CD14-positive monocyte (primary cell): Measurements from ENCODE around the gene RCOR1. TPM values are rescaled to one million over a fixed set of nuclear protein-coding genes. Genes with fewer than 3 reads are reported as not detected.

Experiments used
- DNase-seq, 3 donors: peaks; one replicate each; pipeline ENCODE4 v3.0.0-alpha.2; 2011 to 2022
- H2AFZ ChIP-seq: 2 replicates; pipeline ENCODE4 v1.6.0; 2012; ENCODE audit warnings: mild to moderate bottlenecking, low read depth, low read length, inconsistent platforms; ENCODE audit not compliant: insufficient read depth, poor library complexity, severe bottlenecking
- H3K27ac ChIP-seq, 2 donors: 1 replicate in 1 of 2; 2 replicates in 1 of 2; pipeline ENCODE4 v1.5.1; 2012 to 2013; ENCODE audit warnings: low read length in 2 of 2, control low read depth in 1 of 2, inconsistent platforms in 1 of 2, low read depth in 1 of 2, mild to moderate bottlenecking in 1 of 2
- H3K27me3 ChIP-seq, 2 donors: one replicate each; pipeline versions ENCODE4 v1.6.0 to v1.6.1; 2011 to 2013; ENCODE audit warnings: low read length in 2 of 2; ENCODE audit not compliant: control insufficient read depth in 2 of 2, insufficient read depth in 2 of 2
- H3K36me3 ChIP-seq, 2 donors: replicated peaks in 1 of 2; 1 replicate in 1 of 2; 2 replicates in 1 of 2; pipeline versions ENCODE4 v1.5.1 to v1.6.1; 2012 to 2013; ENCODE audit warnings: low read length in 2 of 2, control low read depth in 1 of 2, inconsistent platforms in 1 of 2, mild to moderate bottlenecking in 1 of 2; ENCODE audit not compliant: insufficient read depth in 2 of 2, control insufficient read depth in 1 of 2
- H3K4me1 ChIP-seq, 2 donors: 1 replicate in 1 of 2; 2 replicates in 1 of 2; pipeline versions ENCODE4 v1.5.1 to v1.6.1; 2012 to 2013; ENCODE audit warnings: low read length in 2 of 2, control low read depth in 1 of 2, inconsistent platforms in 1 of 2, mild to moderate bottlenecking in 1 of 2, moderate library complexity in 1 of 2; ENCODE audit not compliant: insufficient read depth in 2 of 2, control insufficient read depth in 1 of 2
- H3K4me2 ChIP-seq: replicated peaks from 2 replicates; pipeline ENCODE3; 2012; ENCODE audit warnings: low read length, moderate library complexity, mild to moderate bottlenecking; ENCODE audit not compliant: poor library complexity, severe bottlenecking; ENCODE audit errors: extremely low read depth
- H3K4me3 ChIP-seq, 3 experiments: fragments of 200-600 bp in 1 of 3; sonication (generic) in 1 of 3; replicated peaks in 1 of 3; 1 replicate in 2 of 3; 2 replicates in 1 of 3; pipeline ENCODE4 v1.5.1; 2011 to 2013; ENCODE audit warnings: low read length in 3 of 3, mild to moderate bottlenecking in 3 of 3, control low read depth in 2 of 3, low read depth in 2 of 3, inconsistent platforms in 1 of 3, moderate library complexity in 1 of 3
- H3K79me2 ChIP-seq: 2 replicates; pipeline ENCODE4 v1.6.0; 2012; ENCODE audit warnings: mild to moderate bottlenecking, control low read depth, inconsistent platforms, low read length, moderate library complexity; ENCODE audit not compliant: insufficient read depth
- H3K9ac ChIP-seq: 2 replicates; pipeline ENCODE4 v1.6.0; 2017; ENCODE audit warnings: low read length, mild to moderate bottlenecking; ENCODE audit not compliant: insufficient read depth, poor library complexity, severe bottlenecking
- H3K9me3 ChIP-seq, 2 donors: replicated peaks in 1 of 2; 1 replicate in 1 of 2; 2 replicates in 1 of 2; pipeline versions ENCODE4 v1.5.1 to v1.6.1; 2012 to 2013; ENCODE audit warnings: low read length in 2 of 2, control low read depth in 1 of 2; ENCODE audit not compliant: control insufficient read depth in 1 of 2, insufficient read depth in 1 of 2
- H4K20me1 ChIP-seq: 2 replicates; pipeline ENCODE4 v1.6.0; 2012; ENCODE audit warnings: mild to moderate bottlenecking, low read length, control low read depth, moderate library complexity; ENCODE audit not compliant: insufficient read depth
- H3K27ac Mint-ChIP-seq, 7 donors: one replicate each; pipeline ENCODE4 v1.8.0; 2020; ENCODE audit warnings: mild to moderate bottlenecking in 7 of 7, mixed read lengths in 7 of 7, moderate library complexity in 6 of 7, inconsistent platforms in 2 of 7
- H3K27me3 Mint-ChIP-seq, 3 donors: one replicate each; pipeline ENCODE4 v1.8.0; 2021 to 2022; ENCODE audit warnings: low read depth in 3 of 3, mild to moderate bottlenecking in 3 of 3, mixed read lengths in 3 of 3, moderate library complexity in 3 of 3, inconsistent platforms in 1 of 3
- H3K36me3 Mint-ChIP-seq, 2 donors: one replicate each; pipeline ENCODE4 v1.8.0; 2020; ENCODE audit warnings: mixed read lengths in 2 of 2, inconsistent platforms in 1 of 2, mild to moderate bottlenecking in 1 of 2
- H3K4me1 Mint-ChIP-seq: one replicate; pipeline ENCODE4 v1.8.0; 2020; ENCODE audit warnings: mild to moderate bottlenecking, mixed read lengths
- H3K4me3 Mint-ChIP-seq, 2 donors: one replicate each; pipeline ENCODE4 v1.8.0; 2020; ENCODE audit warnings: mild to moderate bottlenecking in 2 of 2, mixed read lengths in 2 of 2, moderate library complexity in 1 of 2
- H3K9me3 Mint-ChIP-seq, 7 donors: one replicate each; pipeline ENCODE4 v1.8.0; 2020 to 2022; ENCODE audit warnings: mixed read lengths in 7 of 7, mild to moderate bottlenecking in 6 of 7, moderate library complexity in 6 of 7, inconsistent platforms in 2 of 7
- WGBS: methylation state at CpG from one replicate; pipeline ENCODE4 v1.1.5; 2013; ENCODE audit warnings: missing lambda C conversion rate; ENCODE audit not compliant: insufficient coverage; 5-methylcytosine and 5-hydroxymethylcytosine counted together
- intact Hi-C, 2 donors: fragments of 100-400 bp; cut with micrococcal nuclease; formaldehyde crosslinking; loops; one replicate each; pipeline versions ENCODE4 v1.15.0 to v1.15.1; 2023
- polyA plus RNA-seq, 3 donors: library from polyadenylated mRNA; depleted of rRNA in 1 of 3; unstranded in 2 of 3; stranded (reverse) in 1 of 3; fragments of 300-500 nt in 2 of 3; fragments of >200 nt in 1 of 3; fragmentation: Illumina TruSeq in 2 of 3; gene quantifications; 1 replicate in 2 of 3; 2 replicates in 1 of 3; pipeline ENCODE4 v1.2.3, GENCODE V29; 2012 to 2021
- TF ChIP-seq, protein P1 (sequence below): fragments of 200-600 bp; IDR thresholded peaks from one replicate; pipeline ENCODE4 v1.8.0; 2022; ENCODE audit warnings: antibody characterized with exemption, mild to moderate bottlenecking

Gene RCOR1
- polyA plus RNA-seq, 3 donors = 2.1 to 36.6 (median 2.3) TPM

DNA sequence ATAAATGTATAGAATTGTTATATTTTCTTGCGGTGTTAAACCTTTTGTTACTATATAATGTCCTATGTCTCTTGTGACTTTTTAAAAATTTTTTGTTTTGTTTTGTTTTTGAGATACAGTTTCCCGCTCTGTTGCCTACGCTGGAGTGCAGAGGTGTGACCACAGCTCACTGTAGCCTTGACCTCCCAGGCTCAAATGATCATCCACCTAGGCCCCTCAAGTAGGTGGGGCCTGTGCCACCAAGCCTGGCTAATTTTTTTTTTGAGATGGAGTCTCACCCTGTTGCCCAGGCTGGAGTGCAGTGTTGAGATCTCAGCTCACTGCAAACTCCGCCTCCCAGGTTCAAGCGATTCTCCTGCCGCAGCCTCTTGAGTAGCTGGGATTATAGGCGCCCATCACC is 26.5 kb upstream of the RCOR1 start:
- H2AFZ ChIP-seq = no peak overlapping the region
- Mint-ChIP-seq H3K9me3 (peaks cover 0 to 5% (median 0%) of the 10 kb centered on the region in 7 donors), H3K4me3 (no peak overlapping the region), H3K36me3 (no peaks in the 10 kb centered on the region), H3K27me3 (peaks cover 1 to 2% (median 1%) of the 10 kb centered on the region in 3 donors), H3K4me1 (peaks cover 46% of the 10 kb centered on the region), H3K27ac (peak overlapping the region; percentile 88 to 94 (median 91))
- peak overlapping the region; percentile 43 for H3K4me2 ChIP-seq
- 90% methylated on average over 2 of the region's 7 CpGs for WGBS
- no peaks in the 10 kb centered on the region for H3K27me3 ChIP-seq
- DNase-seq = no peak
- H4K20me1 ChIP-seq = no peaks in the 10 kb centered on the region
- peak overlapping the region; percentile 53 to 71 for H3K27ac ChIP-seq
- H3K9me3 ChIP-seq = peaks cover 0 to 5% of the 10 kb centered on the region in 2 donors
- H3K9ac ChIP-seq = no peak overlapping the region
- H3K79me2 ChIP-seq = no peaks in the 10 kb centered on the region
- intact Hi-C loops = loop anchor here in 1 of 2 donors (5.0 kb wide), 1 partner anchor 39 kb away; no protein-coding TSS in a partner anchor
- H3K4me3 ChIP-seq = peak overlapping the region in 1 of 3 experiments; percentile 28
- H3K4me1 ChIP-seq = peaks cover 52 to 53% of the 10 kb centered on the region in 2 donors
- no peaks in the 10 kb centered on the region for H3K36me3 ChIP-seq
- TF ChIP-seq, protein P1, sequence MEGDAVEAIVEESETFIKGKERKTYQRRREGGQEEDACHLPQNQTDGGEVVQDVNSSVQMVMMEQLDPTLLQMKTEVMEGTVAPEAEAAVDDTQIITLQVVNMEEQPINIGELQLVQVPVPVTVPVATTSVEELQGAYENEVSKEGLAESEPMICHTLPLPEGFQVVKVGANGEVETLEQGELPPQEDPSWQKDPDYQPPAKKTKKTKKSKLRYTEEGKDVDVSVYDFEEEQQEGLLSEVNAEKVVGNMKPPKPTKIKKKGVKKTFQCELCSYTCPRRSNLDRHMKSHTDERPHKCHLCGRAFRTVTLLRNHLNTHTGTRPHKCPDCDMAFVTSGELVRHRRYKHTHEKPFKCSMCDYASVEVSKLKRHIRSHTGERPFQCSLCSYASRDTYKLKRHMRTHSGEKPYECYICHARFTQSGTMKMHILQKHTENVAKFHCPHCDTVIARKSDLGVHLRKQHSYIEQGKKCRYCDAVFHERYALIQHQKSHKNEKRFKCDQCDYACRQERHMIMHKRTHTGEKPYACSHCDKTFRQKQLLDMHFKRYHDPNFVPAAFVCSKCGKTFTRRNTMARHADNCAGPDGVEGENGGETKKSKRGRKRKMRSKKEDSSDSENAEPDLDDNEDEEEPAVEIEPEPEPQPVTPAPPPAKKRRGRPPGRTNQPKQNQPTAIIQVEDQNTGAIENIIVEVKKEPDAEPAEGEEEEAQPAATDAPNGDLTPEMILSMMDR = no peak

DNA sequence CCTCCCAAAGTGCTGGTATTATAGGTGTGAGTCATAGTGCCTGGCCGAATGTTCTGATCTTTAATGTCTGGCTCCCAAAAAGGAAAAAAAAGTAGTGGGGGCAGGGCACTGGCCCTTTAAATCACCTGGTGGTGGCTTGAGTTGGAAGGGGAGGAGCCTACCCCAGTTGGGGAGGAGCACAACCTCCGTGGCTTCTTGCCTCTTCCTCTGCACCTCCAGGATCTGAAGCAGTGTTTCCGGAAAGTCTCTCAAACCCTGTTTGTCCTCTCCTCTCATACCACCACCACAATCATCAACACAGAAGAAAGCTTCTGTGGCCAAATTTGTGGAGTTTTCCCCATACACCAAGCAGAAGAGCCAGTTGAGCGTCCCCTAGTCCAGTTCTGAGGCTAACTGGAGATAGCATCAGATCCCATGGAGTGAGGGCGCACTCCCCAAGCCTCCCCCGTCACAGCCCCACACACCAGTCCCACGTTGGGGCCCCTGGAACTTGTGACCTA is 24.3 kb upstream of the RCOR1 start:
- peak overlapping the region in 1 of 2 donors; percentile 67 for H3K4me3 Mint-ChIP-seq

More for the DNA sequence above, 24.3 kb upstream of the RCOR1 start:
- Mint-ChIP-seq H3K4me1 (peaks cover 44% of the 10 kb centered on the region), H3K9me3 (peaks cover 0 to 5% (median 0%) of the 10 kb centered on the region in 7 donors), H3K27me3 (peaks cover 1 to 4% (median 1%) of the 10 kb centered on the region in 3 donors), H3K27ac (peak overlapping the region in 4 of 7 donors; percentile 33 to 84 (median 73)), H3K36me3 (no peaks in the 10 kb centered on the region)
- H3K79me2 ChIP-seq = no peaks in the 10 kb centered on the region
- H3K27ac ChIP-seq = no peak overlapping the region
- H3K27me3 ChIP-seq = no peaks in the 10 kb centered on the region
- H3K4me1 ChIP-seq = peaks cover 48 to 50% of the 10 kb centered on the region in 2 donors
- H2AFZ ChIP-seq = peak overlapping the region; percentile 69
- H3K4me3 ChIP-seq = peak overlapping the region in 1 of 3 experiments; percentile 30
- no peak overlapping the region for H3K9ac ChIP-seq
- H3K4me2 ChIP-seq = peak overlapping the region; percentile 46
- no peak for DNase-seq
- no peaks in the 10 kb centered on the region for H4K20me1 ChIP-seq
- intact Hi-C loops = loop anchor here in 1 of 2 donors (5.0 kb wide), 1 partner anchor 41 kb away; no protein-coding TSS in a partner anchor
- H3K36me3 ChIP-seq = no peaks in the 10 kb centered on the region
- WGBS = 66% methylated on average over 4 of the region's 7 CpGs
- TF ChIP-seq, protein P1 = no peak
- H3K9me3 ChIP-seq = peaks cover 0 to 5% of the 10 kb centered on the region in 2 donors
